K562 (cell line): ENCODE results near the gene CHD5. TPM values are rescaled to one million over a fixed set of nuclear protein-coding genes. Genes with fewer than 3 reads are reported as not detected.

Experiments
- ATAC-seq: fragments of 200-7000 bp; cut with Tn5 transposase; 3 replicates; pipeline ENCODE4 v1.9.1; 2020; ENCODE audit warnings: moderate library complexity
- BruUV-seq: library from RNA; stranded (reverse); fragments of 400-500 nt; replicated peaks from 2 replicates; lab custom pipeline; 2021; lab: Mats Ljungman, UMichigan
- CTCF ChIA-PET: fragments of 300-600 bp; formaldehyde crosslinking; extraction: SDS; loops from one replicate; lab custom pipeline; 2021; ENCODE audit warnings: low intra/inter-chr PET ratio; lab: Yijun Ruan, JAX
- POLR2A ChIA-PET: fragments of 300-600, 350-650 bp; sonication (Branson Sonifier 250); formaldehyde crosslinking; extraction: SDS; loops from one replicate; lab custom pipeline; 2021; ENCODE audit warnings: antibody characterized with exemption, inconsistent platforms; lab: Yijun Ruan, JAX
- DNase-seq, 4 experiments: peaks; one replicate each; pipeline versions ENCODE4 v3.0.0 to v3.0.0-alpha.2; 2011 to 2018; ENCODE audit warnings: low spot score in 3 of 4, mixed read lengths in 3 of 4; ENCODE audit errors: extremely low read depth in 1 of 4
- FAIRE-seq: peaks from 2 replicates; lab custom pipeline; 2011; peaks lifted over from hg19 to GRCh38; lab: Jason Lieb, UNC
- H2AFZ ChIP-seq: 2 replicates; pipeline ENCODE4 v1.6.0; 2011; ENCODE audit warnings: low read depth, low read length, control low read depth, inconsistent platforms
- H3K27ac ChIP-seq: fragments of 200-600 bp; 3 replicates; pipeline ENCODE4 v1.8.0; 2011; ENCODE audit warnings: low read depth, mild to moderate bottlenecking, control low read depth, inconsistent platforms, low read length, moderate library complexity, mixed read lengths; ENCODE audit errors: extremely low read depth
- H3K27me3 ChIP-seq, 2 experiments: fragments of 300-600 bp in 1 of 2; 2 replicates in 1 of 2; 3 replicates in 1 of 2; pipeline versions ENCODE4 v1.6.0 to v1.8.0; 2011; ENCODE audit warnings: inconsistent platforms in 2 of 2, low read length in 2 of 2, mild to moderate bottlenecking in 1 of 2, mixed read lengths in 1 of 2, moderate library complexity in 1 of 2; ENCODE audit not compliant: control insufficient read depth in 2 of 2, insufficient read depth in 2 of 2
- H3K36me3 ChIP-seq: fragments of 300-600 bp; 3 replicates; pipeline ENCODE4 v1.8.0; 2011; ENCODE audit warnings: mild to moderate bottlenecking, low read length, inconsistent platforms; ENCODE audit not compliant: control insufficient read depth, insufficient read depth
- H3K4me1 ChIP-seq, 2 experiments: fragments of 200-600 bp in 1 of 2; replicated peaks in 1 of 2; 2 replicates in 1 of 2; 3 replicates in 1 of 2; pipeline versions ENCODE4 v1.5.1 to v1.8.0; 2011; ENCODE audit warnings: inconsistent platforms in 2 of 2, low read length in 2 of 2, mild to moderate bottlenecking in 1 of 2, mixed read lengths in 1 of 2, moderate library complexity in 1 of 2; ENCODE audit not compliant: control insufficient read depth in 2 of 2, insufficient read depth in 2 of 2
- H3K4me2 ChIP-seq: 2 replicates; pipeline ENCODE4 v1.6.1; 2011; ENCODE audit warnings: low read length, control low read depth, inconsistent platforms, mixed read lengths; ENCODE audit not compliant: insufficient read depth
- H3K4me3 ChIP-seq: fragments of 200-600 bp; sonication (generic), shearing (Covaris generic); 2 replicates; pipeline ENCODE4 v1.5.1; 2016; ENCODE audit warnings: control low read depth, inconsistent platforms
- H3K79me2 ChIP-seq: fragments of 200-600 bp; 3 replicates; pipeline ENCODE4 v1.8.0; 2011; ENCODE audit warnings: low read length, inconsistent platforms; ENCODE audit not compliant: control insufficient read depth, insufficient read depth
- H3K9ac ChIP-seq, 2 experiments: 2 replicates each; pipeline versions ENCODE4 v1.6.0 to v1.6.1; 2011; ENCODE audit warnings: low read depth in 2 of 2, low read length in 2 of 2, control low read depth in 1 of 2, inconsistent platforms in 1 of 2, mild to moderate bottlenecking in 1 of 2, mixed read lengths in 1 of 2; ENCODE audit not compliant: insufficient read depth in 1 of 2
- H3K9me1 ChIP-seq: one replicate; pipeline ENCODE4 v1.6.0; 2011; ENCODE audit warnings: inconsistent platforms, mild to moderate bottlenecking, low read length, moderate library complexity; ENCODE audit not compliant: control insufficient read depth, insufficient read depth
- H3K9me3 ChIP-seq: replicated peaks from 2 replicates; pipeline ENCODE4 v1.5.1; 2011; ENCODE audit warnings: low read depth, low read length, inconsistent platforms; ENCODE audit not compliant: control insufficient read depth, insufficient read depth
- H4K20me1 ChIP-seq: replicated peaks from 2 replicates; pipeline ENCODE4 v1.6.1; 2011; ENCODE audit warnings: low read length, inconsistent platforms, mixed read lengths; ENCODE audit not compliant: control insufficient read depth, insufficient read depth
- GATAD2B ChIP-seq: fragments of 450-650 bp; IDR thresholded peaks from 2 replicates; pipeline ENCODE4 v1.6.1; 2017; ENCODE audit warnings: mild to moderate bottlenecking, borderline replicate concordance
- KAT7 ChIP-seq: sonication (generic); formaldehyde crosslinking; IDR thresholded peaks from 2 replicates; pipeline ENCODE4 v1.8.0; 2022; ENCODE audit warnings: missing genetic modification reagents, mild to moderate bottlenecking, borderline replicate concordance
- MAFF ChIP-seq: IDR thresholded peaks from 2 replicates; pipeline ENCODE4 v1.6.1; 2012; ENCODE audit warnings: low read length, improper control_type of control experiment
- TEAD2 ChIP-seq: fragments of 450-650 bp; IDR thresholded peaks from 2 replicates; pipeline ENCODE4 v1.6.1; 2016; ENCODE audit warnings: missing genetic modification characterization, control low read depth, missing compliant biosample characterization
- ZNF121 ChIP-seq: sonication (generic); formaldehyde crosslinking; conservative IDR thresholded peaks from 2 replicates; pipeline ENCODE4 v1.8.0; 2022; ENCODE audit warnings: missing genetic modification reagents
- WGBS: fragments of 100-300 bp; shearing (Covaris generic); methylation state at CpG from one replicate; pipeline ENCODE4 v1.1.6; 2016; ENCODE audit warnings: low coverage, mixed read lengths; ENCODE audit not compliant: insufficient coverage; ENCODE audit errors: missing lambda C conversion rate; 5-methylcytosine and 5-hydroxymethylcytosine counted together
- in situ Hi-C: fragments of 300-500 bp; cut with MboI; formaldehyde crosslinking; loops from 4 replicates; pipeline ENCODE4 v1.15.0; 2018; ENCODE audit warnings: inconsistent platforms, mixed read lengths
- intact Hi-C: fragments of 100-400 bp; cut with micrococcal nuclease; formaldehyde crosslinking; loops from 2 replicates; pipeline ENCODE4 v1.14.2; 2022
- polyA plus RNA-seq, 8 experiments: library from polyadenylated mRNA; depleted of rRNA in 4 of 8; stranded (reverse) in 5 of 8; unstranded in 3 of 8; fragments of >200 nt; fragmentation: Nextera tagmentation in 2 of 8; fragmentation: Illumina TruSeq in 1 of 8; extraction: Ambion mirVana in 2 of 8; extraction: Trizol in 1 of 8; gene quantifications; 2 replicates each; pipeline versions ENCODE4 v1.2.1 to v1.2.3, GENCODE V29; 2011 to 2014; ENCODE audit warnings: inconsistent platforms in 1 of 8, missing spikeins in 1 of 8
- total RNA-seq, 7 experiments: library from RNA; depleted of rRNA in 6 of 7; stranded (reverse); fragments of >200 nt in 6 of 7; fragmentation: Illumina TruSeq in 2 of 7; extraction: Trizol in 2 of 7; gene quantifications; 2 replicates each; pipeline versions ENCODE4 v1.2.1 to v1.2.3, GENCODE V29; 2011 to 2021; ENCODE audit warnings: low replicate concordance in 1 of 7
- TF ChIP-seq, protein P1 (sequence below): fragments of 250-450 bp; sonication (Bioruptor Pico); IDR thresholded peaks from 2 replicates; pipeline ENCODE4 v1.8.0; 2021; ENCODE audit warnings: borderline replicate concordance, mild to moderate bottlenecking, moderate library complexity; ENCODE audit not compliant: poor library complexity, severe bottlenecking

The CHD5 gene
- total and polyA plus RNA-seq, 9 of the 15 experiments (the other 6 are each of a cell fraction or from before 2014, with no cell fraction given), result 0.03 to 0.52 (median 0.11) TPM; not detected in 2

DNA sequence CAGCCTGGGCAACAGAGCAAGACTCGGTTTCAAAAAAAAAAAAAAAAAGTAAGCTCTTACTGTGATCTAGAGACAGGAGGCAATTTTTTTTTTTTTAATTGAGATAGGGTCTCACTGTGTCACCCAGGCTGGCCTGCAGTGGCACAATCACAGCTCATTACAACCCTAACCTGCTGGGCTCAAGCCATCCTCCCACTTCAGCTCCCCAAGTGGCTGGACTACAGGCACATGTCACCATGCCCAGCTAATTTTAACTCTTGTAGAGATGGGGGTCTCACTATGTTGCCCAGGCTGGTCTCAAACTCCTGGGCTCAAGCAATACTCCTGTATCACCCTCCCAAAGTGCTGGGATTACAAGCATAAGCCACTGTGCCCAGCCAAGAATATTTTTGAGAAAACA lies 11.8 kb upstream of the CHD5 start:
- H4K20me1 ChIP-seq, result peaks cover 21% of the 10 kb centered on the region
- H3K4me3 ChIP-seq, result no peak overlapping the region
- WGBS, result no CpG with 5 or more reads among the region's 1 CpG
- no peak overlapping the region for H3K27ac ChIP-seq
- no peaks in the 10 kb centered on the region for H3K9me3 ChIP-seq
- no peak overlapping the region for H3K4me2 ChIP-seq
- no peak for ATAC-seq
- peak; percentile 67 for TF ChIP-seq ZNF121
- TF ChIP-seq KAT7 (CRISPR knock-in tag), result no peak
- TF ChIP-seq, protein P1, sequence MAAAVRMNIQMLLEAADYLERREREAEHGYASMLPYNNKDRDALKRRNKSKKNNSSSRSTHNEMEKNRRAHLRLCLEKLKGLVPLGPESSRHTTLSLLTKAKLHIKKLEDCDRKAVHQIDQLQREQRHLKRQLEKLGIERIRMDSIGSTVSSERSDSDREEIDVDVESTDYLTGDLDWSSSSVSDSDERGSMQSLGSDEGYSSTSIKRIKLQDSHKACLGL (CRISPR knock-in tag), result no peak
- no peak for TF ChIP-seq MAFF
- no peak for TF ChIP-seq GATAD2B
- no peak for TF ChIP-seq TEAD2 (tag)
- peaks cover 0 to 3% of the 10 kb centered on the region in 2 experiments; a peak in 1 of 5 replicates for H3K4me1 ChIP-seq
- no TSS peak for BruUV-seq
- peaks cover 89% of the 10 kb centered on the region for H3K79me2 ChIP-seq
- ChIA-PET CTCF (no interaction called here), POLR2A (interaction anchor here (0.6 to 3.4 kb wide), 4 partner anchors 9 to 167 kb away, joined by 3 to 16 read pairs (median 4); no protein-coding TSS in a partner anchor)
- no peak overlapping the region for H2AFZ ChIP-seq
- intact Hi-C loops, result no loop called here
- FAIRE-seq, result no peak
- peaks cover 96% of the 10 kb centered on the region for H3K36me3 ChIP-seq
- in situ Hi-C loops, result no loop called here
- DNase-seq, result no peak
- no peaks in the 10 kb centered on the region for H3K9me1 ChIP-seq
- H3K9ac ChIP-seq, result no peak overlapping the region
- H3K27me3 ChIP-seq, result no peaks in the 10 kb centered on the region
